Right atrium auricular region (tissue), 2 donors: ENCODE data around the gene LMAN2. TPM values are rescaled to one million over a fixed set of nuclear protein-coding genes. Genes with fewer than 3 reads are reported as not detected.

Experiments
- DNase-seq: peaks from one replicate; pipeline ENCODE4 v3.0.0-alpha.2; 2019; ENCODE audit warnings: low spot score
- H3K27ac ChIP-seq, 2 donors: fragments of 200-600 bp; sonication (generic); 1 replicate in 1 of 2; 2 replicates in 1 of 2; pipeline ENCODE4 v1.5.1; 2016 to 2019
- H3K27me3 ChIP-seq, 2 donors: fragments of 200-600 bp; sonication (generic); one replicate each; pipeline versions ENCODE4 v1.5.1 to v1.6.0; 2017 to 2019
- H3K36me3 ChIP-seq: fragments of 200-600 bp; sonication (generic); one replicate; pipeline ENCODE4 v1.5.1; 2016
- H3K4me1 ChIP-seq, 2 donors: fragments of 200-600 bp; sonication (generic); one replicate each; pipeline versions ENCODE4 v1.5.1 to v1.6.0; 2017 to 2019
- H3K4me3 ChIP-seq, 2 donors: fragments of 200-600 bp; sonication (generic); 1 replicate in 1 of 2; 2 replicates in 1 of 2; pipeline ENCODE4 v1.5.1; 2017 to 2019; ENCODE audit warnings: mild to moderate bottlenecking in 1 of 2, moderate library complexity in 1 of 2
- H3K9me3 ChIP-seq, 2 donors: fragments of 200-600 bp; sonication (generic); one replicate each; pipeline ENCODE4 v1.5.1; 2019
- CTCF ChIP-seq, 2 donors: fragments of 200-600 bp; sonication (generic); IDR thresholded peaks; one replicate each; pipeline ENCODE4 v1.5.1; 2019; ENCODE audit warnings: antibody characterized with exemption in 2 of 2
- total RNA-seq, 2 donors: library from RNA; depleted of rRNA; stranded (reverse); fragments of >200 nt; gene quantifications; one replicate each; pipeline ENCODE4 v1.1.0, GENCODE V29; 2016

The LMAN2 gene
- 100 to 1,000 TPM; 128 to 134 TPM for total RNA-seq

GRCh38 chr5:177351392-177352329 lies at the start of gene LMAN2:
Gene LMAN2 (minus strand): TSS chr5:177351668. CDS start chr5:177351647, 21 bp downstream.
- peak; percentile 95 for DNase-seq
- no peaks in the 10 kb centered on the region for H3K9me3 ChIP-seq
- peak within 1 kb of the TSS; percentile 89 to 92 for H3K27ac ChIP-seq
- peak within 1 kb of the TSS; percentile 78 to 84 for H3K4me3 ChIP-seq
- TF ChIP-seq CTCF (IDR thresholded peaks at IDR 0.05), result no peak
- peaks cover 0 to 23% of the 10 kb centered on the region in 2 donors for H3K4me1 ChIP-seq
- no peaks in the 10 kb centered on the region for H3K27me3 ChIP-seq
- H3K36me3 ChIP-seq, result peaks cover 6% of the 10 kb centered on the region

- H3K9me3 ChIP-seq, result no peaks in the 10 kb centered on the region
- H3K27me3 ChIP-seq, result peaks cover 31 to 38% of the 10 kb centered on the region in 2 donors
- H3K4me3 ChIP-seq, result no peak within 1 kb of the TSS
- H3K27ac ChIP-seq, result no peak within 1 kb of the TSS
- DNase-seq, result no peak
- no peak for TF ChIP-seq CTCF (IDR thresholded peaks at IDR 0.05)
- H3K36me3 ChIP-seq, result no peaks in the 10 kb centered on the region
- H3K4me1 ChIP-seq, result peaks cover 0 to 39% of the 10 kb centered on the region in 2 donors
Measured at GRCh38 chr5:177399997-177400868, 48.8 kb upstream of the LMAN2 start, which contains the start of gene PFN3. Gene PFN3 (minus strand): TSS chr5:177400661. CDS start chr5:177400576, 85 bp downstream.

GRCh38 chr5:177397875-177398390 lies 46.5 kb upstream of the LMAN2 start:
- Histone ChIP-seq H3K27ac (no peak overlapping the region), H3K9me3 (no peaks in the 10 kb centered on the region), H3K4me1 (peaks cover 0 to 19% of the 10 kb centered on the region in 2 donors), H3K36me3 (no peaks in the 10 kb centered on the region), H3K27me3 (peaks cover 31% of the 10 kb centered on the region in 2 donors), H3K4me3 (no peak overlapping the region)
- DNase-seq, result no peak
- TF ChIP-seq CTCF (IDR thresholded peaks at IDR 0.05), result no peak

GRCh38 chr5:177396807-177397206 lies 45.3 kb upstream of the LMAN2 start:
- H3K27me3 ChIP-seq, result peaks cover 21 to 23% of the 10 kb centered on the region in 2 donors

More at GRCh38 chr5:177396807-177397206, 45.3 kb upstream of the LMAN2 start:
- peaks cover 0 to 10% of the 10 kb centered on the region in 2 donors for H3K4me1 ChIP-seq
- no peak for DNase-seq
- H3K36me3 ChIP-seq, result no peaks in the 10 kb centered on the region
- no peaks in the 10 kb centered on the region for H3K9me3 ChIP-seq
- no peak overlapping the region for H3K27ac ChIP-seq
- no peak for TF ChIP-seq CTCF (IDR thresholded peaks at IDR 0.05)
- no peak overlapping the region for H3K4me3 ChIP-seq
